Tibial nerve (tissue), 4 donors: Measurements from ENCODE around the gene BRI3BP. TPM values are rescaled to one million over a fixed set of nuclear protein-coding genes. Genes with fewer than 3 reads are reported as not detected.

Source experiments
- DNase-seq, 2 donors: peaks; one replicate each; pipeline ENCODE4 v3.0.0-alpha.2; 2019; ENCODE audit warnings: low spot score in 2 of 2
- H3K27ac ChIP-seq, 4 donors: fragments of 200-600 bp; sonication (generic) in 3 of 4; one replicate each; pipeline ENCODE4 v1.5.1; 2017 to 2019; ENCODE audit warnings: mild to moderate bottlenecking in 1 of 4
- H3K27me3 ChIP-seq, 2 donors: fragments of 200-600 bp; sonication (generic) in 1 of 2; one replicate each; pipeline versions ENCODE4 v1.5.1 to v1.6.0; 2017 to 2019
- H3K36me3 ChIP-seq, 3 donors: fragments of 200-600 bp; sonication (generic); one replicate each; pipeline ENCODE4 v1.5.1; 2018 to 2019
- H3K4me1 ChIP-seq, 4 donors: fragments of 200-600 bp; sonication (generic) in 3 of 4; one replicate each; pipeline ENCODE4 v1.5.1; 2017 to 2019
- H3K4me3 ChIP-seq, 4 donors: fragments of 200-600 bp; sonication (generic) in 3 of 4; one replicate each; pipeline ENCODE4 v1.5.1; 2017 to 2019; ENCODE audit warnings: mild to moderate bottlenecking in 1 of 4, moderate library complexity in 1 of 4
- H3K9me3 ChIP-seq, 4 donors: fragments of 200-600 bp; sonication (generic) in 3 of 4; one replicate each; pipeline ENCODE4 v1.5.1; 2017 to 2019
- CTCF ChIP-seq, 5 experiments: fragments of 200-600 bp in 3 of 5; fragments of 450-650 bp in 2 of 5; sonication (generic) in 3 of 5; IDR thresholded peaks; one replicate each; pipeline ENCODE4 v1.5.1; 2016 to 2019; ENCODE audit warnings: antibody characterized with exemption in 5 of 5, mild to moderate bottlenecking in 3 of 5, moderate library complexity in 2 of 5
- EP300 ChIP-seq, 2 donors: sonication (generic); formaldehyde crosslinking; IDR thresholded peaks; one replicate each; pipeline ENCODE4 v1.6.1; 2017; ENCODE audit warnings: antibody characterized with exemption in 2 of 2, mild to moderate bottlenecking in 1 of 2
- POLR2A ChIP-seq, 2 donors: fragments of 450-650 bp; IDR thresholded peaks; one replicate each; pipeline ENCODE4 v1.6.1; 2017; ENCODE audit warnings: antibody characterized with exemption in 2 of 2, mild to moderate bottlenecking in 2 of 2, moderate library complexity in 2 of 2
- WGBS, 2 donors: methylation state at CpG; one replicate each; pipeline ENCODE4 v1.1.5; 2018; 5-methylcytosine and 5-hydroxymethylcytosine counted together
- total RNA-seq, 4 donors: library from RNA; depleted of rRNA; stranded (reverse); fragments of >200 nt; gene quantifications; one replicate each; pipeline ENCODE4 v1.1.0, GENCODE V29; 2016

The BRI3BP gene
- total RNA-seq, 4 donors from 2014 or later: 3.9 to 5.7 (median 4.7) TPM

GRCh38 chr12:124971603-124972002, 21.8 kb upstream of the BRI3BP start:
- H3K4me1 ChIP-seq: no peaks in the 10 kb centered on the region
- H3K4me3 ChIP-seq: no peak overlapping the region
- H3K27me3 ChIP-seq: no peaks in the 10 kb centered on the region
- H3K27ac ChIP-seq: no peak overlapping the region
- 85 to 94% methylated on average over 11 to 12 of the region's 12 CpGs for WGBS, 2 donors
- no peak for DNase-seq
- no peaks in the 10 kb centered on the region for H3K9me3 ChIP-seq
- TF ChIP-seq EP300 (IDR thresholded peaks at IDR 0.05) (no peak), CTCF (IDR thresholded peaks at IDR 0.05) (no peak), POLR2A (IDR thresholded peaks at IDR 0.05) (no peak)
- H3K36me3 ChIP-seq: peaks cover 0 to 96% (median 41%) of the 10 kb centered on the region in 3 donors

DNA sequence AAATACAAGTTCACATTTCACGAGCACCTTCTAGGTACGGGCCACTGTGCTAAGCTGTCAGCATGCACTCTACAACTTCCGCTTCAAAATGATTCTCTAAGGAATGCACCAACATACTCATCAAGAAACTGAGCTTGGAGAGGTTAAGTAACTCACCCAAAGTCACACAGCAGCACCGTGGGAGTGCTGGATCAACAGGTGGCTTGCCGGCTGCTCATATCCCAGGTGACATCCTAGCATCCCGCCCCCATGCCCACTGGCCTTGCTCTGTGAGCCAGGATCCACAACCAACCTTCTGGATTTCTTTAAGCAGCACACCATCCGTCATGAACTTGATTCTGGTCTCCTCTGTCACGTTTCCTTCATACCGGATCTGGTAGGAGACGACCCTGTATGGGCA, 21.2 kb upstream of the BRI3BP start:
- peaks cover 0 to 96% (median 45%) of the 10 kb centered on the region in 3 donors for H3K36me3 ChIP-seq
- no peaks in the 10 kb centered on the region for H3K9me3 ChIP-seq
- H3K4me1 ChIP-seq: no peaks in the 10 kb centered on the region
- TF ChIP-seq EP300 (IDR thresholded peaks at IDR 0.05): no peak
- no peak for TF ChIP-seq CTCF (IDR thresholded peaks at IDR 0.05)
- TF ChIP-seq POLR2A (IDR thresholded peaks at IDR 0.05): no peak
- H3K27me3 ChIP-seq: no peaks in the 10 kb centered on the region
- no peak overlapping the region for H3K4me3 ChIP-seq
- H3K27ac ChIP-seq: no peak overlapping the region
- 86 to 87% methylated on average over 10 of the region's 10 CpGs for WGBS, 2 donors
- no peak for DNase-seq

DNA sequence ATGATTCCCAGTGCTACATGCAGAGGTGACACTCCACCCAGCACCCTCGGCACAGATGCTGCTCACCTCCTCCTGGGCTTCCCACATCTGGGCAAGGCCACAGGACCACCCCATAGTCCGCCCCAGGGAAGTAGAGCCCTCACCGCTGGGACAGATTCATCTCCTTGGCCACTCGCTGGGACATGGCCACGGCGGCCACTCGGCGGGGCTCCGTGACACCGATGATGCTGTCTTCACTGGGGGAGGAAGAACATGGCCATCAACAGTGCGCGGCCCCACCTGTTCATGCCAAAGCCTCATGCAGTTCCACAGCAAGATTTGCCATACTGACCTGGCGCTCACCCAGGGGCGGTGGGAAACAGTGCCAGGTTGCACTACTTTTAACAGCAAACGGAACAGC, 18.2 kb upstream of the BRI3BP start:
- Histone ChIP-seq H3K27me3 (no peaks in the 10 kb centered on the region), H3K4me3 (no peak overlapping the region), H3K4me1 (no peaks in the 10 kb centered on the region), H3K36me3 (peaks cover 0 to 96% (median 45%) of the 10 kb centered on the region in 3 donors), H3K9me3 (no peaks in the 10 kb centered on the region), H3K27ac (no peak overlapping the region)
- TF ChIP-seq POLR2A (IDR thresholded peaks at IDR 0.05): no peak
- TF ChIP-seq CTCF (IDR thresholded peaks at IDR 0.05): no peak
- no peak for TF ChIP-seq EP300 (IDR thresholded peaks at IDR 0.05)
- 98 to 99% methylated on average over 14 to 15 of the region's 15 CpGs for WGBS, 2 donors
- DNase-seq: no peak

DNA sequence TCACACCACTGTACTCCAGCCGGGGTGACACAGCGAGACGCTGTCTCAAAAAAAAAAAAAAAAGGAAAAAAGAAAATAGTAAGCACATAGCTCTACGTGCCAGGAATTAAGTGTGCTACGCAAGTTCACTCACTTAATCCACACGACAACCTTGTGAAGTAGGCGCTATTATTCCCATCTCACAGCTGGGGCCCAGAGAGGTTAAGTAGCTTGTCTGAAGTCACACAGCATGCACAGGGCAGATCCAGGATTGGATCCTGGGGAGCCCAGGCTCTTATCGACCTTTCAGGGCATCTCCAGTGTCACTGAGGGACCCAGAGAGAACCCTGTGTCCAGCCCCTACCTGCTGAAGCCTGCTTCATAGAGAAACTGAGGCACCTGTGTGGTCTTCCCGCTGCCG, 16.4 kb upstream of the BRI3BP start:
- 95 to 96% methylated on average over 10 of the region's 10 CpGs for WGBS, 2 donors
- TF ChIP-seq EP300 (IDR thresholded peaks at IDR 0.05) (no peak), CTCF (IDR thresholded peaks at IDR 0.05) (no peak), POLR2A (IDR thresholded peaks at IDR 0.05) (no peak)
- no peak overlapping the region for H3K4me3 ChIP-seq
- H3K36me3 ChIP-seq: peaks cover 2 to 96% (median 38%) of the 10 kb centered on the region in 3 donors
- no peaks in the 10 kb centered on the region for H3K27me3 ChIP-seq
- H3K27ac ChIP-seq: no peak overlapping the region
- DNase-seq: no peak
- H3K4me1 ChIP-seq: no peaks in the 10 kb centered on the region
- no peaks in the 10 kb centered on the region for H3K9me3 ChIP-seq

DNA sequence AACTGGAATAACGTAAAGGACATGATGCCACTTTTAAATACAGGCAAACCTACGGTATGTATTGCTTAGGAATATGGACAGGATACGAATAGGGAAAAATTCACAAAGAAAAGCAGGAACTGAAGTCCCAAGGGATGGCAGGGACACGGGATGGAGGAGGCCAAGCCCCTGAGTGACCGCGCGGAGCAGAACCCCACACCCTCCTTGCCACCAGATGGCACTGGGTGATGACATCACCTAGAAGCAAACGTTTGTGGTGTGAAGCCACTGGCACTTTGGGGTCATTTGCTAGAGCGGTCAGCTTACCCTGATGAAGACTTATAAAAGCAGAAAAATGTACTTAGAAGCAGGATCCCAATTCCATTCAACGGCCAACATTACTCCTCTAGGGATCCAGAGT, 13.9 kb upstream of the BRI3BP start:
- 81 to 83% methylated on average over 10 of the region's 10 CpGs for WGBS, 2 donors
- H3K4me1 ChIP-seq: no peaks in the 10 kb centered on the region
- TF ChIP-seq EP300 (IDR thresholded peaks at IDR 0.05) (no peak), POLR2A (IDR thresholded peaks at IDR 0.05) (no peak), CTCF (IDR thresholded peaks at IDR 0.05) (no peak)

More for the DNA sequence above, 13.9 kb upstream of the BRI3BP start:
- Histone ChIP-seq H3K4me3 (no peak overlapping the region), H3K36me3 (peaks cover 2 to 100% (median 32%) of the 10 kb centered on the region in 3 donors), H3K9me3 (no peaks in the 10 kb centered on the region), H3K27ac (no peak overlapping the region), H3K27me3 (no peaks in the 10 kb centered on the region)
- DNase-seq: no peak
